SK-N-SH treated with all-trans-retinoic acid at 6 μM for 48 hours (cell line): ENCODE measurements around the gene GALNTL6.

ENCODE experiments used
- ARNTL ChIP-seq: fragments of 450-650 bp; formaldehyde crosslinking; IDR thresholded peaks from 2 replicates; pipeline ENCODE4 v1.5.0; 2020; ENCODE audit warnings: low read depth, mild to moderate bottlenecking, moderate library complexity, borderline replicate concordance
- CREB5 ChIP-seq: fragments of 250-450 bp; sonication (Bioruptor Pico); IDR thresholded peaks from 2 replicates; pipeline ENCODE4 v1.5.1; 2020; ENCODE audit warnings: low read depth, mild to moderate bottlenecking, moderate library complexity
- ESRRG ChIP-seq: fragments of 250-450 bp; sonication (Bioruptor Pico); IDR thresholded peaks from 2 replicates; pipeline ENCODE4 v1.6.1; 2021; ENCODE audit warnings: mild to moderate bottlenecking
- OSR1 ChIP-seq: fragments of 250-450 bp; sonication (Bioruptor Pico); IDR thresholded peaks from 2 replicates; pipeline ENCODE4 v1.8.0; 2022; ENCODE audit warnings: moderate library complexity, mild to moderate bottlenecking, inconsistent platforms
- PATZ1 ChIP-seq: fragments of 250-450 bp; sonication (Bioruptor Pico); IDR thresholded peaks from 2 replicates; pipeline ENCODE4 v1.8.0; 2020; ENCODE audit warnings: mild to moderate bottlenecking, moderate library complexity, borderline replicate concordance
- POU6F1 ChIP-seq: fragments of 250-450 bp; sonication (Bioruptor Pico); IDR thresholded peaks from 2 replicates; pipeline ENCODE4 v1.8.0; 2021; ENCODE audit warnings: low read depth, mild to moderate bottlenecking, moderate library complexity, borderline replicate concordance
- RARB ChIP-seq: fragments of 250-450 bp; sonication (Bioruptor Pico); IDR thresholded peaks from 2 replicates; pipeline ENCODE4 v1.8.0; 2021; ENCODE audit warnings: mild to moderate bottlenecking, moderate library complexity
- TSHZ2 ChIP-seq: fragments of 250-450 bp; sonication (Bioruptor Pico); IDR thresholded peaks from 2 replicates; pipeline ENCODE4 v1.5.0; 2020; ENCODE audit warnings: mild to moderate bottlenecking, moderate library complexity
- ZC3H10 ChIP-seq: fragments of 250-450 bp; sonication (Bioruptor Pico); IDR thresholded peaks from 2 replicates; pipeline ENCODE4 v1.5.1; 2021; ENCODE audit warnings: mild to moderate bottlenecking, moderate library complexity
- ZFP3 ChIP-seq: fragments of 250-450 bp; sonication (Bioruptor Pico); IDR thresholded peaks from 2 replicates; pipeline ENCODE4 v1.5.0; 2020; ENCODE audit warnings: mild to moderate bottlenecking, moderate library complexity
- ZFP30 ChIP-seq: fragments of 450-650 bp; formaldehyde crosslinking; IDR thresholded peaks from 2 replicates; pipeline ENCODE4 v1.5.0; 2022; ENCODE audit warnings: mild to moderate bottlenecking, moderate library complexity
- ZNF565 ChIP-seq: fragments of 450-650 bp; formaldehyde crosslinking; conservative IDR thresholded peaks from 2 replicates; pipeline ENCODE4 v1.5.0; 2020; ENCODE audit warnings: low read depth, mild to moderate bottlenecking, moderate library complexity
- ZNF70 ChIP-seq: fragments of 450-650 bp; formaldehyde crosslinking; IDR thresholded peaks from 2 replicates; pipeline ENCODE4 v1.5.0; 2020; ENCODE audit warnings: mild to moderate bottlenecking, moderate library complexity

GRCh38 chr4:172256820-172257219 lies 443.6 kb downstream of the GALNTL6 start:
- TF ChIP-seq CREB5 (CRISPR knock-in tag) (no peak), POU6F1 (no peak), ZFP3 (no peak), RARB (no peak), ZFP30 (CRISPR knock-in tag) (no peak), PATZ1 (CRISPR knock-in tag) (no peak), TSHZ2 (CRISPR knock-in tag) (no peak), ESRRG (CRISPR knock-in tag) (no peak), OSR1 (no peak), ZNF565 (CRISPR knock-in tag) (no peak), ZNF70 (CRISPR knock-in tag) (no peak), ARNTL (CRISPR knock-in tag) (no peak), ZC3H10 (CRISPR knock-in tag) (no peak)
